HCEC 1CT (cell line): ENCODE data around the gene GPSM1.
"Not testable (repeated sequence)": the region's sequence is repeated elsewhere in the genome, so short reads cannot be mapped to it uniquely, and the experiment has no call there.

Experiments
- DNase-seq: peaks from one replicate; pipeline ENCODE4 v3.0.0-alpha.2; 2017

GPSM1 gene

GRCh38 chr9:136306211-136307208, 20.8 kb upstream of the GPSM1 start:
- DNase-seq = no peak

DNA sequence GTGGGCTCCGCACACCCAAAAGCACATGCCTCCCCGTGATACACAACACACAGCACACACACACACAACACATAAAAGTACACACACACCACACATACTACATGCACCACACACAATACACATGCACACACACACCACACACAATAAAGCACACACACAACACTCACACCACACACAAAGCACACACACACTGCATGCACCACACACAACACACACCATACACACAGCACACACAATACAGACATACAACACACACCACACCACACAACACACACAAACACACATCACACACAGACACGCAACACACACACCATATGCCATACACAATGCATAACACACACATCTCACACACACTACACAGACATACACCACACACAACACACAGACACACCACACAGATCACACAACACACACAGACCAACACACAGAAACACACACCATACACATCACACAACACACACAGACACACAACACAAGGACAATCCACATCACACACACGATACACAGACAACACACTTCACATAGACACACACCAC, 20.1 kb upstream of the GPSM1 start:
- no peak for DNase-seq

- no peak for DNase-seq
Measured at GRCh38 chr9:136308006-136308701, 19.2 kb upstream of the GPSM1 start.

- no peak for DNase-seq
Measured at GRCh38 chr9:136308702-136309053, 18.7 kb upstream of the GPSM1 start.

DNA sequence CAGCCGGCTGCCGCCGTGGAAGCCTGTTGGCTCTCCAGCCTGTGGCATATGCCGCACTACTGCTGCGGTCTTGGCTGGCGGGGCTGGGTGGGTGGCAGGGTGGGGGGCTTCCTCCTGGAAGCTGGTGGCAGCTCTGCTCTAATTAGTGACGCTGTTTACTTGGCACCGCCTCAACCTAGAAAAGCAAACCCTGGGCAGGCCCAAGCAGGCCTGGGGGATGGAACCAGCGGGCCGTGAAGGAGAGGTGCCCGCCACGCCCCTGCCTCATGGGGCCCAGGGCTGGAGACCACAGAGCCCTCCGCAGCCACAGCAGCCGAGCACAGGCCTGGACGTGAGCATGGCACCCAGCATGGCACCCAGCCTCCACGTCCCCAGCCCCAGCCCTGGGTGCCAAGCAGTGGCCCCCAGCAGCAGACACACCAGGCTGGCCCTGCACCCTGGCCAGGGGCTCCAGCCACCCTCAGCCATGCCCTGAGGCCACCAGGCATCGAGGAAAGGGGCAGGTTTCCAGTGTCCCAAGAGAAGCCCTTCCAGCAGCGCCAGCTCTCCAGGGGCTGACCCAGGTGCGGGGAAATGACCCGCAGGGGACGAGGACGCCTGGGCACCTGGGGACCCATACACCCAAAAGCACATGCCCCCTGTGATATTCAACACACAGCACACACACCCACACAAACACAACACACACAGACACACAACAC, 18.1 kb upstream of the GPSM1 start:
- no peak for DNase-seq

DNA sequence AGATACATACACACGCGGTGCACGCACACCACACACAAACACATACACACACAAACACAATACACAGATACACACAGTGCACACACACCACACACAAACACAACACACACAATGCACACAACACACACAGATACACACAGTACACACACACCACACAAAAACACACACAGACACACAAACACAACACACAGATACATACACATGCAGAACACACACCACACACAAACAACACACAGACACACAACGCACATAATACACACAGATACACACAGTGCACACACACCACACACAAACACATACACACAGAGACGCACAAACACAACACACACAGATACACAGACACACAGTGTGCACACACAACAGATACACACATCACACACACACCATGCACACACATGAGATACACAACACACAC, 17.5 kb upstream of the GPSM1 start:
- no peak for DNase-seq

- DNase-seq = no peak
Measured at GRCh38 chr9:136310273-136311030, 16.9 kb upstream of the GPSM1 start.

DNA sequence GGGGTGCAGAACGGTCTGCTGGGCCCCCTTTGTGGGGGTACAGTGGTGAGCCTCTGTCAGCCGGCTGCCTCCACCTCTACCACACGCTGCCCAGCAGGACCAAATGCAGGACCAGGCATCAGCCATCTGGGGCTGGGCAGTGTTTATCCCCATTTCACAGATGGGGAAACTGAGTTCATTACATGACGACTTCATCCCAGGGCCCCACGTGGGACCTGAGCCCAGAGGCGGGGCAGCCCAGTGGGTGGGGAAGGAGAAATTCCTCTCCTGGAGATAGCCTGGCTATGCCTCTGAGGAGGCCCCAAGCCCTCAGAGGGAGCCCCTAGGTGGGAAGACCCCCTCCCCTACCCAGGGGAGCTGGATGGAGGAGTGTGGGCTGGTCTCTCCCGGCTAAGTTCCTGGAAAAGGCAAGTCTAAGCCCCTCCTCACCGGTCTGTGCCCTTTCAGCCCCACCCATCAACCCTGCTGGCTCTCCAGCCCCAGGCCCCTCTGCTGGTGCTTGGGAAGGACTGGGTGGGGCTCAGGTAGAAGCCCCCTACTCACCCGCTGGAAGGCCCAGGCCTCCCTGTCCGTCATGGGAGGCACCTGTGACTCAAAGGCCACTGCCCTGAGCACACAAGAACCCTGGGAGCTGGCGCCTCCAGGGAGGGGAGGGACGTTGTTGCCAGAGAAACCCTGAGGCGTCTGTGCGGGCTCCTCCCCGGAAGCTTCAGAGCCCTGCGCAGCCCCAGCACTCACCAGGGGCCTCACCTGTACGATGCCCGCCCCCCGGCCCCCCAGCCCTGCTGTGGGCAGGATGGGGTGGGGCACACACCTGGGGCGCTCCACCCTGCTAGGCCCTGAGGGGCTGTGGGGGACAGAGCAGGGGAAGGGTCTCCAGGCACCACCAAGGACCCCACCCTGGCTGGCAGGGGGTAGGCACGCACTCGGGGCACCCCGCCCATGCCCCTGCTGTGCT, 16.0 kb upstream of the GPSM1 start:
- DNase-seq = no peak

GRCh38 chr9:136312009-136312375, 15.3 kb upstream of the GPSM1 start:
- DNase-seq = no peak

DNA sequence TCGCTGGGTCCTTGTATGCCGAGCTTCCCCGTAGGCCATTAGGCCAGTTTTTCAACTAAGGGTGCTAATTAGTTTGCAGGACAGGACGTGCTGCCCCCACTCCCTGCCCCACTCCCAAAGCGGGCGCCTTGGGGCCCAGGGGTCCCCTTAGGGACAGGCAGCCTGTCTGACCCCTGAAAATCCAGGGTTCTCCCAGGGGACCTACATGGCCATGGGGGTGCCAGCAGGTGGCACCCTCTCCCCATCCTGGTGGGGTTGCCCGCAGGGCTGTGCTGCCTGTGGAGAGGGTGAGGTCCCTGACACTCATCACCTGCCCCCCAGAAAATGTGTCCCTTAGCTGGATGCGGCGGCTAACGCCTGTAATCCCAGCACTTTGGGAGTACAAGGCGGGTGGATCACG, 14.9 kb upstream of the GPSM1 start:
- no peak for DNase-seq

- no peak for DNase-seq
Measured at GRCh38 chr9:136313111-136314055, 14.0 kb upstream of the GPSM1 start.

GRCh38 chr9:136314056-136314416, 13.3 kb upstream of the GPSM1 start:
- DNase-seq = no peak

DNA sequence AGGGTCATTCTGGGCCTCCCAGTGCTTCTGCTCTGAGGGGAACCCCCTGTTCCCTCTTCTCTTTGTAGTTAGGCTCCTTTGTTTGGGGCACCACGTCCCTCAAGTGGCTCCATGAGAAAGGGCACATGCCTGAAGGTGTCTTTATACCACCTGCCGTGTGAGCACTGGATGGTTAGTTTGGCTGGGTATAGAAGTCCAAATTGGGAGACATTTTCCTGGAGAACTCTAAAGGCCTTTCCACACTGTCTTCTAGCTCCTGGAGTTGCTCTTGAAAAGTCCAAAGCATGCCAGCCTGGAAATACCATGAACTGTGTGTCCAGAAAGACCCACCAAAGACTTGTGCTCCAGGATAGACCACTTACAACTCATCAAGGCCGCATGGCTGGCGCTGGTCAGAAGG, 12.4 kb upstream of the GPSM1 start:
- DNase-seq = no peak

DNA sequence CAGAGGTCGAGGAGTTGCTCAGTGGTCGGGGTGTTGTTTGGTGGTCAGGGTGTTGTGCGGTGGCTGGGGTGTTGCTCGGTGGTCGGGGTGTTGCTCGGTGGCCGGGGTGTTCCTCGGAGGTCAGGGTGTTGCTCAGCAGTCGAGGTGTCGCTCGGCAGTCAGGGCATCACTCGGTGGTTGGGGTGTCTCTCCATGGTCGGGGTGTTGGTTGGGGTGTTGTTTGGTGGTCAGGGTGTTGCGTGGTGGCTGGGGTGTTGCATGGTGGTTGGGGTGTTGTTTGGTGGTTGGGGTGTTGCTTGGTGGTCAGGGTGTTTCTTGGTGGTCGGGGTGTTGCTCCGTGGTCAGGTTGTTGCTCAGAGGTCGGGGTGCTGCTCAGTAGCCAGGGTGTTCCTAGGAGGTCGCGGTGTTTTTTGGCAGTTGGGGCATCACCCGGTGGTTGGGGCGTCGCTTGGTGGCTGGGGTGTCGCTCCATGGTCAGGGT, 11.0 kb upstream of the GPSM1 start:
- DNase-seq = no peak

GRCh38 chr9:136316896-136317676, 10.3 kb upstream of the GPSM1 start:
- DNase-seq = no peak

DNA sequence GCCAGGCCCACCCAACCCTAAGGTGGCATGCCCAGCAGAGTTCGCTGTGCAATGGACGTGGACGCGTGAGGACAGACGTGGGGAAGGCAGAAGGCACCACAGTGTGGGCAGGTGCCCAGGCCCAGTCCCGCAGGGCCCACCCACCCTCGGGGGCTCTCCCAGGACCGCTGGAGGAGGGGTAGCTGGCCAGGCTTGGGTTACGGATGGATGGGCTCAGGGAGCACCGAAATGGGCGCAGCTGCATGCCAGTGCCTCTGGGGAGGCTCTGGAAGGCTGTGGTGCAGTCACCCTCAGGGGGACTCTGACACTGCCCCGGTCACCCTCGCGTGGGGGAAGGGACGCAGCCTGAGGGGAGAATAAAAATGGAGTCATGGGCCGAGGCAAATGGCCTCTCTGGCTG, 9.6 kb upstream of the GPSM1 start:
- DNase-seq = no peak

DNA sequence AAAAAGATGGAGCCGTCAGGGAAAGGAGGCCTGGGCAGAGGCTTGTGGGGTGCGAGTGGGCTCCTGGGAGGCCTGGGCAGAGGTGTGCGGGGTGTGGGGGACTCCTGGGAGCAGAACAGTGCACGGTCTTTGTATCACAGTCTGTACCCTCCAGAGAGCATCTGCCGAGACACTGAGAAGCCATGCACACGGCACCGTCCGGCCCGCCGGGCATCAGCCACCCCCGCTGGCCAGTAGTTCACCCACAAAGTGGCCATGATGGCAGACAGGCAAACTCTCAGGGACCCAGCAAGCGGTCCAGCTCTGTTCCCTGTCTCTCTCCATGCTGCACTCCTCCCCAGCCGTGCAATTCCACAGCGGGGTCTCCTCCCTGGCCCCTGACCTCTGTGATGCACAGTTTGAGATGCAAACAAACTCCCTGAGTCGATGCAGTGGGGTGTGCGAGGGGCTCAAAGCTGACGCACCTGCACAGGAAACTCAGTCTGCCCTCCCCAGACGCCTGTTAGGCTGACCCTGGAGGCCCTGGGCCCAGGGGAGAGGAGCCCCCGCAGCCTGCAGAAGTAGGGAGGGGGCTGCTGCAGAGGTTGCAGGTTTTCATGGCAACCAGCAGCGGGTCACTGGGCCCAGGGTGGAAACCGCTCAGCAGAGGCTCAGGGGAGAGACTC, 9.1 kb upstream of the GPSM1 start:
- no peak for DNase-seq

- no peak for DNase-seq
Measured at GRCh38 chr9:136318776-136319241, 8.5 kb upstream of the GPSM1 start.

- not testable (repeated sequence) for DNase-seq
Measured at GRCh38 chr9:136319244-136319643, 8.1 kb upstream of the GPSM1 start.
